Measurements from ENCODE around the gene ZNF283. TPM values are rescaled to one million over a fixed set of nuclear protein-coding genes. Genes with fewer than 3 reads are reported as not detected.

Gene ZNF283
- total and polyA plus RNA-seq, 4 donors = 0.65 to 6.4 (median 2.9) TPM

DNA sequence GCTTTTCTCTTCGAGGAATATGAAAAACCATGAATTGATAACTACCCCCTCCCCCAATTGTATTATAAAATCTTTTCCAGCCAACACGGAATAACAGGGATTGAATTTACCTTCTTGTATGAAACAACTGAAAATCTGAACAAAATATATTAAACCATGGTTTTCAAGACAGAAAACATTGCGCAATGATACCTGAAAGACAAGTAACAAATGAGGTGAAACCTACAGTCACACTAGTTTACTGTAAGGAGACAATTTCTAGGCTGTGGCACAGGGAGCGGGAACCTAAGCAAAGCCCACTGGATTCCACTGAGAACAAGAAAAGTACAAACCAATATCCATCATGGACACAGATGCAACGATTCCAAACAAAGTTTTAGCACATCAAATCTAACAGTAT, 53.4 kb downstream of the ZNF283 start:
- no peaks in the 10 kb centered on the region for H3K27me3 ChIP-seq (ENCODE audit: control insufficient read depth in 4 of 4, insufficient read depth in 4 of 4, low read length in 3 of 4)
- no peak for TF ChIP-seq JUND (IDR thresholded peaks at IDR 0.05)
- no peak for TF ChIP-seq SP1 (IDR thresholded peaks at IDR 0.05)
- TF ChIP-seq, protein P1, sequence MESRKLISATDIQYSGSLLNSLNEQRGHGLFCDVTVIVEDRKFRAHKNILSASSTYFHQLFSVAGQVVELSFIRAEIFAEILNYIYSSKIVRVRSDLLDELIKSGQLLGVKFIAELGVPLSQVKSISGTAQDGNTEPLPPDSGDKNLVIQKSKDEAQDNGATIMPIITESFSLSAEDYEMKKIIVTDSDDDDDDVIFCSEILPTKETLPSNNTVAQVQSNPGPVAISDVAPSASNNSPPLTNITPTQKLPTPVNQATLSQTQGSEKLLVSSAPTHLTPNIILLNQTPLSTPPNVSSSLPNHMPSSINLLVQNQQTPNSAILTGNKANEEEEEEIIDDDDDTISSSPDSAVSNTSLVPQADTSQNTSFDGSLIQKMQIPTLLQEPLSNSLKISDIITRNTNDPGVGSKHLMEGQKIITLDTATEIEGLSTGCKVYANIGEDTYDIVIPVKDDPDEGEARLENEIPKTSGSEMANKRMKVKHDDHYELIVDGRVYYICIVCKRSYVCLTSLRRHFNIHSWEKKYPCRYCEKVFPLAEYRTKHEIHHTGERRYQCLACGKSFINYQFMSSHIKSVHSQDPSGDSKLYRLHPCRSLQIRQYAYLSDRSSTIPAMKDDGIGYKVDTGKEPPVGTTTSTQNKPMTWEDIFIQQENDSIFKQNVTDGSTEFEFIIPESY (IDR thresholded peaks at IDR 0.05) = no peak
- TF ChIP-seq HNF4A (conservative IDR thresholded peaks at IDR 0.05) = no peak
- TF ChIP-seq EGR1 (IDR thresholded peaks at IDR 0.05; ENCODE audit: low read depth in 2 of 2) = no peak
- TF ChIP-seq TAF1 (conservative IDR thresholded peaks at IDR 0.05) = no peak
- no peak for TF ChIP-seq RXRA (IDR thresholded peaks at IDR 0.05)
- no peak for TF ChIP-seq FOXA1 (IDR thresholded peaks at IDR 0.05)
- TF ChIP-seq, protein P2, sequence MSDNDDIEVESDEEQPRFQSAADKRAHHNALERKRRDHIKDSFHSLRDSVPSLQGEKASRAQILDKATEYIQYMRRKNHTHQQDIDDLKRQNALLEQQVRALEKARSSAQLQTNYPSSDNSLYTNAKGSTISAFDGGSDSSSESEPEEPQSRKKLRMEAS (IDR thresholded peaks at IDR 0.05) = no peak
- TF ChIP-seq, protein P3, sequence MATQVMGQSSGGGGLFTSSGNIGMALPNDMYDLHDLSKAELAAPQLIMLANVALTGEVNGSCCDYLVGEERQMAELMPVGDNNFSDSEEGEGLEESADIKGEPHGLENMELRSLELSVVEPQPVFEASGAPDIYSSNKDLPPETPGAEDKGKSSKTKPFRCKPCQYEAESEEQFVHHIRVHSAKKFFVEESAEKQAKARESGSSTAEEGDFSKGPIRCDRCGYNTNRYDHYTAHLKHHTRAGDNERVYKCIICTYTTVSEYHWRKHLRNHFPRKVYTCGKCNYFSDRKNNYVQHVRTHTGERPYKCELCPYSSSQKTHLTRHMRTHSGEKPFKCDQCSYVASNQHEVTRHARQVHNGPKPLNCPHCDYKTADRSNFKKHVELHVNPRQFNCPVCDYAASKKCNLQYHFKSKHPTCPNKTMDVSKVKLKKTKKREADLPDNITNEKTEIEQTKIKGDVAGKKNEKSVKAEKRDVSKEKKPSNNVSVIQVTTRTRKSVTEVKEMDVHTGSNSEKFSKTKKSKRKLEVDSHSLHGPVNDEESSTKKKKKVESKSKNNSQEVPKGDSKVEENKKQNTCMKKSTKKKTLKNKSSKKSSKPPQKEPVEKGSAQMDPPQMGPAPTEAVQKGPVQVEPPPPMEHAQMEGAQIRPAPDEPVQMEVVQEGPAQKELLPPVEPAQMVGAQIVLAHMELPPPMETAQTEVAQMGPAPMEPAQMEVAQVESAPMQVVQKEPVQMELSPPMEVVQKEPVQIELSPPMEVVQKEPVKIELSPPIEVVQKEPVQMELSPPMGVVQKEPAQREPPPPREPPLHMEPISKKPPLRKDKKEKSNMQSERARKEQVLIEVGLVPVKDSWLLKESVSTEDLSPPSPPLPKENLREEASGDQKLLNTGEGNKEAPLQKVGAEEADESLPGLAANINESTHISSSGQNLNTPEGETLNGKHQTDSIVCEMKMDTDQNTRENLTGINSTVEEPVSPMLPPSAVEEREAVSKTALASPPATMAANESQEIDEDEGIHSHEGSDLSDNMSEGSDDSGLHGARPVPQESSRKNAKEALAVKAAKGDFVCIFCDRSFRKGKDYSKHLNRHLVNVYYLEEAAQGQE (IDR thresholded peaks at IDR 0.05) = no peak
- no peak for TF ChIP-seq YY1 (IDR thresholded peaks at IDR 0.05)
- no peak for TF ChIP-seq GABPA (IDR thresholded peaks at IDR 0.05 in 1 of 2, conservative IDR thresholded peaks at IDR 0.05 in 1 of 2)
- TF ChIP-seq RAD21 (IDR thresholded peaks at IDR 0.05) = no peak
- no peak for DNase-seq (ENCODE audit: low spot score)
- peaks cover 0 to 9% (median 3%) of the 10 kb centered on the region in 4 donors for H3K36me3 ChIP-seq (ENCODE audit: control insufficient read depth in 4 of 4, insufficient read depth in 3 of 4, low read depth in 1 of 4, low read length in 3 of 4)
- H3K4me3 ChIP-seq (ENCODE audit: low read depth in 1 of 3, low read length in 3 of 3) = peak overlapping the region in 2 of 3 donors; percentile 50 to 64
- no peak overlapping the region for H3K27ac ChIP-seq (ENCODE audit: low read depth in 1 of 2, low read length in 2 of 2)
- no peak overlapping the region for H3K9ac ChIP-seq (ENCODE audit: low read depth in 1 of 2, low read length in 2 of 2)
- H3K4me1 ChIP-seq (ENCODE audit: control insufficient read depth in 4 of 4, insufficient read depth in 4 of 4, low read length in 3 of 4) = no peaks in the 10 kb centered on the region
- H3K9me3 ChIP-seq (ENCODE audit: control insufficient read depth in 4 of 4, low read length in 3 of 4) = peaks cover 26 to 65% (median 46%) of the 10 kb centered on the region in 4 donors
- 90% methylated on average over 5 of the region's 5 CpGs for WGBS

DNA sequence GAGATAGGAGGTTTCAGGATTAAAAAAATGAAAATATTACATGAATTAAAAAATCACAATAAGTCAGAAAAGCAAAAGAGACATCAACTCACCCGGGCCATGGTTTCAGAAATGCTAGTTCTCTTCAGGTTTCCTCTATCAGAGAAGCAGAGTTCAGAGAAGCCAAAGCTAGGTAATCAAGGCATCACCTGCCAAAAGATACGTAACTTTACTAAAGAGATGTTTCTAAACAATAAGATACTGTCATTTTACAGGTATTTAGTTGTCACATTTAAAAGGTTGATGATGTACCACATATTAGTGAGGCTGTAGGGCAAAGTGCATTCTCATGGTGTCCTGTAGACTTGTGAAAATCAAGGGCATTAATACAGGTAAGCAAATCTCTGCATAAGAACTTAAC, 56.7 kb downstream of the ZNF283 start, which contains the start of gene ZNF404:
Gene ZNF404 (minus strand): TSS at position 101 of the 400 bp plus-strand sequence.
- H3K9ac ChIP-seq (ENCODE audit: low read depth in 1 of 2, low read length in 2 of 2) = no peak within 1 kb of the TSS
- peaks cover 0 to 9% (median 3%) of the 10 kb centered on the region in 4 donors for H3K36me3 ChIP-seq (ENCODE audit: control insufficient read depth in 4 of 4, insufficient read depth in 3 of 4, low read depth in 1 of 4, low read length in 3 of 4)
- no peaks in the 10 kb centered on the region for H3K4me1 ChIP-seq (ENCODE audit: control insufficient read depth in 4 of 4, insufficient read depth in 4 of 4, low read length in 3 of 4)
- H3K27me3 ChIP-seq (ENCODE audit: control insufficient read depth in 4 of 4, insufficient read depth in 4 of 4, low read length in 3 of 4) = no peaks in the 10 kb centered on the region
- H3K9me3 ChIP-seq (ENCODE audit: control insufficient read depth in 4 of 4, low read length in 3 of 4) = peaks cover 26 to 66% (median 42%) of the 10 kb centered on the region in 4 donors
- 87% methylated on average over 2 of the region's 2 CpGs for WGBS
- H3K4me3 ChIP-seq (ENCODE audit: low read depth in 1 of 3, low read length in 3 of 3) = peak within 1 kb of the TSS in 2 of 3 donors; percentile 35 to 61
- TF ChIP-seq TAF1 (conservative IDR thresholded peaks at IDR 0.05) (no peak), GABPA (IDR thresholded peaks at IDR 0.05 in 1 of 2, conservative IDR thresholded peaks at IDR 0.05 in 1 of 2) (no peak), EGR1 (IDR thresholded peaks at IDR 0.05; ENCODE audit: low read depth in 2 of 2) (no peak), SP1 (IDR thresholded peaks at IDR 0.05) (no peak), RAD21 (IDR thresholded peaks at IDR 0.05) (no peak), FOXA1 (IDR thresholded peaks at IDR 0.05) (no peak), NR2F2 (IDR thresholded peaks at IDR 0.05) (no peak), HNF4G (IDR thresholded peaks at IDR 0.05) (no peak), FOXA2 (IDR thresholded peaks at IDR 0.05) (no peak), JUND (IDR thresholded peaks at IDR 0.05) (no peak), RXRA (IDR thresholded peaks at IDR 0.05) (no peak)
- TF ChIP-seq, protein P3 (IDR thresholded peaks at IDR 0.05) = no peak
- TF ChIP-seq, protein P1 (IDR thresholded peaks at IDR 0.05) = no peak
- DNase-seq (ENCODE audit: low spot score) = no peak
- no peak within 1 kb of the TSS for H3K27ac ChIP-seq (ENCODE audit: low read depth in 1 of 2, low read length in 2 of 2)
